Neuronal stem cell (in vitro differentiated cells): ENCODE measurements around the gene SH3RF2.

Experiments used
- DNase-seq: peaks from one replicate; pipeline ENCODE4 v3.0.0-alpha.2; 2013; ENCODE audit warnings: low spot score
- H2AFZ ChIP-seq: one replicate; pipeline ENCODE4 v1.6.1; 2013; ENCODE audit warnings: mild to moderate bottlenecking, low read length, inconsistent platforms
- H2AK5ac ChIP-seq: 2 replicates; pipeline ENCODE4 v1.6.1; 2013; ENCODE audit warnings: low read depth, mild to moderate bottlenecking, inconsistent platforms, low read length, moderate library complexity, mixed read lengths
- H2BK120ac ChIP-seq: 2 replicates; pipeline ENCODE4 v1.6.1; 2013; ENCODE audit warnings: low read depth, mild to moderate bottlenecking, inconsistent platforms, low read length, moderate library complexity, mixed read lengths
- H2BK12ac ChIP-seq: one replicate; pipeline ENCODE4 v1.6.1; 2013; ENCODE audit warnings: low read length, inconsistent platforms
- H2BK15ac ChIP-seq: 2 replicates; pipeline ENCODE4 v1.6.1; 2013; ENCODE audit warnings: mild to moderate bottlenecking, low read length, inconsistent platforms, mixed read lengths
- H2BK5ac ChIP-seq: one replicate; pipeline ENCODE4 v1.6.1; 2013; ENCODE audit warnings: inconsistent platforms, mild to moderate bottlenecking, low read length, moderate library complexity
- H3K14ac ChIP-seq: one replicate; pipeline ENCODE4 v1.6.1; 2013; ENCODE audit warnings: low read length, inconsistent platforms
- H3K18ac ChIP-seq: 2 replicates; pipeline ENCODE4 v1.6.1; 2013; ENCODE audit warnings: low read length, inconsistent platforms
- H3K23ac ChIP-seq: 2 replicates; pipeline ENCODE4 v1.6.1; 2013; ENCODE audit warnings: low read depth, mild to moderate bottlenecking, mixed read lengths, low read length, inconsistent platforms; ENCODE audit not compliant: poor library complexity
- H3K27ac ChIP-seq: replicated peaks from 3 replicates; pipeline ENCODE4 v1.5.1; 2013; ENCODE audit warnings: low read length, inconsistent platforms
- H3K27me3 ChIP-seq, 3 experiments: 2 replicates each; pipeline ENCODE4 v1.6.1; 2013; ENCODE audit warnings: low read length in 3 of 3, mild to moderate bottlenecking in 2 of 3, inconsistent platforms in 1 of 3, low read depth in 1 of 3, mixed read lengths in 1 of 3, moderate library complexity in 1 of 3; ENCODE audit not compliant: control insufficient read depth in 3 of 3, insufficient read depth in 3 of 3
- H3K36me3 ChIP-seq, 2 donors: replicated peaks in 1 of 2; 2 replicates each; pipeline ENCODE4 v1.6.1; 2013; ENCODE audit warnings: low read length in 2 of 2; ENCODE audit not compliant: control insufficient read depth in 2 of 2, insufficient read depth in 2 of 2
- H3K4ac ChIP-seq: 2 replicates; pipeline ENCODE4 v1.6.1; 2013; ENCODE audit warnings: inconsistent platforms, mild to moderate bottlenecking, low read length, moderate library complexity
- H3K4me1 ChIP-seq, 2 donors: 1 replicate in 1 of 2; 2 replicates in 1 of 2; pipeline ENCODE4 v1.6.1; 2013; ENCODE audit warnings: low read length in 2 of 2, low read depth in 1 of 2; ENCODE audit not compliant: control insufficient read depth in 2 of 2, insufficient read depth in 1 of 2
- H3K4me2 ChIP-seq: one replicate; pipeline ENCODE4 v1.6.1; 2013; ENCODE audit warnings: mild to moderate bottlenecking, low read length, inconsistent platforms; ENCODE audit not compliant: insufficient read depth, poor library complexity, severe bottlenecking
- H3K4me3 ChIP-seq, 2 donors: 2 replicates each; pipeline ENCODE4 v1.5.1; 2013; ENCODE audit warnings: low read length in 2 of 2, mild to moderate bottlenecking in 2 of 2, inconsistent platforms in 1 of 2, moderate library complexity in 1 of 2
- H3K79me1 ChIP-seq: one replicate; pipeline ENCODE4 v1.6.1; 2013; ENCODE audit warnings: low read depth, mild to moderate bottlenecking, inconsistent platforms, low read length, moderate library complexity
- H3K9ac ChIP-seq: one replicate; pipeline ENCODE4 v1.6.1; 2013; ENCODE audit warnings: mild to moderate bottlenecking, low read depth, low read length, inconsistent platforms; ENCODE audit not compliant: poor library complexity
- H3K9me3 ChIP-seq, 2 donors: replicated peaks in 1 of 2; 2 replicates each; pipeline versions ENCODE3 to v1.6.1; 2013; ENCODE audit warnings: low read length in 2 of 2, mild to moderate bottlenecking in 2 of 2, inconsistent platforms in 1 of 2, low read depth in 1 of 2, mixed read lengths in 1 of 2, moderate library complexity in 1 of 2; ENCODE audit not compliant: control insufficient read depth in 2 of 2, insufficient read depth in 1 of 2
- H4K8ac ChIP-seq: one replicate; pipeline ENCODE4 v1.6.1; 2013; ENCODE audit warnings: low read depth, mild to moderate bottlenecking, inconsistent platforms, low read length, moderate library complexity
- H4K91ac ChIP-seq: one replicate; pipeline ENCODE4 v1.6.1; 2013; ENCODE audit warnings: low read length, low read depth, mild to moderate bottlenecking, inconsistent platforms; ENCODE audit not compliant: poor library complexity
- WGBS, 2 donors: extraction: QIAGEN DNeasy Blood & Tissue Kit; methylation state at CpG; one replicate each; pipeline ENCODE4 v1.1.7; 2013; ENCODE audit warnings: missing lambda C conversion rate in 2 of 2, mixed read lengths in 1 of 2; ENCODE audit not compliant: insufficient read length in 2 of 2, insufficient replicate concordance in 1 of 2; ENCODE audit errors: extremely low coverage in 2 of 2; 5-methylcytosine and 5-hydroxymethylcytosine counted together

Gene SH3RF2

DNA sequence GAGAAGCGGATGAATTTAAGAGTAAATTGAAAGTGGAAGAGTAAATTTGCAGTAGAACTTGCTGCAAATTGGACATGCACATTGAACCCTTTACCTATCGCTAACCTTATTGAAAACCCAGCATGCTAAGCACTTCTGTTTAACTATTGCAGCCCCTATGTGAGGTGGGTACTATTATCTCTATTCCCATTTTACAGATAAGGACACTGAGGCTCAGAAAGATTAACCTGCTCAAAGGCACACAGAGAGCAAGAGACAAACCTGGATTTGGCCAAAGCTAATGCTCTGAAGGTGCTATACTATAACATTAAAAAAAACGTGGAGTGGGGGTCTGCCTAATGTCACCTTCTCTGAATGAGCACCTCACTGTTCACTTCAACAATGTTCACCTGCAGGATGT is 21.0 kb downstream of the SH3RF2 start:
- no peak overlapping the region for H2BK120ac ChIP-seq
- H3K4me1 ChIP-seq = no peaks in the 10 kb centered on the region
- no peak for DNase-seq
- H3K4ac ChIP-seq = no peak overlapping the region
- H4K8ac ChIP-seq = no peak overlapping the region
- no peak overlapping the region for H2AK5ac ChIP-seq
- no peak overlapping the region for H3K18ac ChIP-seq
- H3K9ac ChIP-seq = no peak overlapping the region
- no peak overlapping the region for H2BK12ac ChIP-seq
- H3K36me3 ChIP-seq = no peaks in the 10 kb centered on the region
- no peak overlapping the region for H3K14ac ChIP-seq
- H3K4me3 ChIP-seq = no peak overlapping the region
- H2BK15ac ChIP-seq = no peak overlapping the region
- H2AFZ ChIP-seq = no peak overlapping the region
- no peak overlapping the region for H3K23ac ChIP-seq
- no peaks in the 10 kb centered on the region for H3K79me1 ChIP-seq
- H3K27ac ChIP-seq = no peak overlapping the region
- H3K9me3 ChIP-seq = no peaks in the 10 kb centered on the region
- no peak overlapping the region for H3K4me2 ChIP-seq
- H2BK5ac ChIP-seq = no peak overlapping the region
- H4K91ac ChIP-seq = no peak overlapping the region
- no peaks in the 10 kb centered on the region for H3K27me3 ChIP-seq
- WGBS, 2 donors = 100% methylated on average over 1 of the region's 3 CpGs; no CpG with 5 or more reads in 1 of the 2 donors

DNA sequence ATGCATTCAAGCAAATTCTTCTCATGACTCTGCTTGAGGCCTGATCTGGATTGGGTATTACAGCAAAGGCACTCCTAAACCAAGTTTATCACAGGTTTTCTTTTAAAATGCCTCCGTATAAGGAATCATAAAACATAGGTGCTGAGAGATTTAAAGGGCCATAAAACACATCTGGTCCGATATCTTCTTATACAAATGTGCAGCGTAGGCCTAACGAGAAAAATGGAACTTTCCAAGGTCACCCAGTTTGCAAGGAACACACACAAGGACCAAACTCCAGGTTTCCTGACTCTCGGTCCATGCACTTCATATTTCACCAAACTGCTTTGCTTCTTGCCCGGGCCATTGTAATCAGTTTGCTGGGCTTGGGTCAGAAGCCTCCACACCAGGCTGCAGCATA is 22.1 kb downstream of the SH3RF2 start:
- no peak overlapping the region for H3K4me3 ChIP-seq
- no peaks in the 10 kb centered on the region for H3K4me1 ChIP-seq
- no peak overlapping the region for H2BK15ac ChIP-seq
- H3K36me3 ChIP-seq = no peaks in the 10 kb centered on the region
- H2AK5ac ChIP-seq = no peak overlapping the region
- no peak overlapping the region for H4K8ac ChIP-seq
- no peak overlapping the region for H3K23ac ChIP-seq
- no peak overlapping the region for H3K4me2 ChIP-seq
- WGBS, 2 donors = no CpG with 5 or more reads among the region's 6 CpGs
- no peak for DNase-seq
- H4K91ac ChIP-seq = no peak overlapping the region
- H3K79me1 ChIP-seq = no peaks in the 10 kb centered on the region
- H3K27me3 ChIP-seq = no peaks in the 10 kb centered on the region
- H2BK5ac ChIP-seq = no peak overlapping the region
- H3K9ac ChIP-seq = no peak overlapping the region
- no peak overlapping the region for H3K27ac ChIP-seq
- H2BK12ac ChIP-seq = no peak overlapping the region
- H2BK120ac ChIP-seq = no peak overlapping the region
- H3K4ac ChIP-seq = no peak overlapping the region
- no peaks in the 10 kb centered on the region for H3K9me3 ChIP-seq
- H3K14ac ChIP-seq = no peak overlapping the region
- no peak overlapping the region for H2AFZ ChIP-seq
- no peak overlapping the region for H3K18ac ChIP-seq

DNA sequence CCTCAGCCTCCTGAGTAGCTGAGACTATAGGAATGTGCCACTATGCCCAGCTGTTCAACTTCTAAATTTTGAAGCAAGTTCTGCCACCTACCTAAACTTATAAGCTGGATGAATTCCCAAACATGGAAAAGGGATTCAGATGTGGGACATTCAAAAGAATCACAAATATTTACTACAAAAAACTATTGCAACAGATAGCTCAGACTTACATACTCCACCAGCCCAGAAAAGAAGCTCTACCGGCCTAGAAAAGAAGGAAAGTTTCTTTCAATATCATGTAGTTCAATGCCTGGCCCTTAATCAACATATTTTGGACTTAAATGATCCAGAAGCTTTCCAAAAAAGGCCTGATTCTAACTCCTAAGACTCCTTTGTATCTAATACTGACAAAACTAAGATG is 23.8 kb downstream of the SH3RF2 start:
- Histone ChIP-seq H2BK12ac (no peak overlapping the region), H3K9me3 (no peaks in the 10 kb centered on the region), H2BK5ac (no peak overlapping the region), H4K8ac (no peak overlapping the region), H3K27me3 (no peaks in the 10 kb centered on the region), H3K18ac (no peak overlapping the region), H2BK120ac (no peak overlapping the region), H3K23ac (no peak overlapping the region), H3K4me1 (no peaks in the 10 kb centered on the region), H3K4me3 (no peak overlapping the region), H3K27ac (no peak overlapping the region), H2AK5ac (no peak overlapping the region), H3K9ac (no peak overlapping the region), H2AFZ (no peak overlapping the region), H3K14ac (no peak overlapping the region), H3K79me1 (no peaks in the 10 kb centered on the region), H3K4ac (no peak overlapping the region), H4K91ac (no peak overlapping the region), H2BK15ac (no peak overlapping the region), H3K36me3 (no peaks in the 10 kb centered on the region), H3K4me2 (no peak overlapping the region)
- WGBS, 2 donors = no CpG with 5 or more reads among the region's 1 CpG
- no peak for DNase-seq

DNA sequence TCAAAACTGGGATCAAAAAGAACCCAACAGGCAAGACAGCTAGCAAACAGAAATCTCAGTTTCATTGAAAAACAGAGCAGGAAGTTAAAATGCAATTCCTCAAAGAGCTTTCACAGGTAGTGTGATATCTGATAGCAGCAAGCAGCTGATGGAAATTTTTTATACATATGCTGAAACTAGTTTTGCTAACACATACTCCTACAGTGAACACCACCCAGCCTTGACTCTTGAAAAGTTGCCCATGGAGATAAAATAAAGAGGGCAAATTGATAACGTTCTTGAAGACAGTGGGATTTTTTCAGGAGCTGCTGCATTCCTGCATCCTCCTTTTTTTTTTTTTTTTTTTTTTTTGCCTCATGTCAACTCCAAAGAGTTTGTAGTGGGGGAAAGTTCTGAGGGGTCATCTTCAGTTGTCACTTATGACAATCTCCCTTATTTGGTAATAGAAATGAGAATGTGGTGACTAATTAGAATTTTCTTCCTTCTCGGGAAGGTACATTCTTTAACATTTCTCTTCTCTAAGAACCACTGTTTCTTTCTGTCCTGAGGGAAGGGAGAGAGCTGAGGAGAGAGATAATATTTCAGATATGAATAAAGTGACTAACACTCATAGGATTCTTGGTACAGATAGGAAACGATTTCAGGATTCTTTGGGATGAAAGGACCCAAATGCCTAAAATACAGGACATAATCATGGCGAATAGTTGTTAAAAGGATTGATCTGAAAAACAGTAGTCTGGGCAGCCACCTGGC is 24.6 kb downstream of the SH3RF2 start:
- Histone ChIP-seq H2BK120ac (no peak overlapping the region), H3K9me3 (no peaks in the 10 kb centered on the region), H2BK15ac (no peak overlapping the region), H3K18ac (no peak overlapping the region), H2BK5ac (no peak overlapping the region), H2AK5ac (no peak overlapping the region), H3K9ac (no peak overlapping the region), H3K4ac (no peak overlapping the region), H3K27ac (no peak overlapping the region), H3K4me2 (no peak overlapping the region), H3K4me1 (no peaks in the 10 kb centered on the region), H3K23ac (no peak overlapping the region), H3K14ac (no peak overlapping the region), H2BK12ac (no peak overlapping the region), H3K36me3 (no peaks in the 10 kb centered on the region), H3K4me3 (no peak overlapping the region), H2AFZ (no peak overlapping the region), H3K27me3 (no peaks in the 10 kb centered on the region), H3K79me1 (no peaks in the 10 kb centered on the region), H4K8ac (no peak overlapping the region), H4K91ac (no peak overlapping the region)
- no peak for DNase-seq
- WGBS, 2 donors = no CpG with 5 or more reads among the region's 4 CpGs
